Measurements from ENCODE around the gene ANGEL1. TPM values are rescaled to one million over a fixed set of nuclear protein-coding genes. Genes with fewer than 3 reads are reported as not detected.

ANGEL1 gene
- total and polyA plus RNA-seq, 4 donors: 5.2 to 15.9 (median 9.6) TPM

GRCh38 chr14:76828339-76829012, 15.8 kb upstream of the ANGEL1 start (continued):
- TF ChIP-seq GABPA (IDR thresholded peaks at IDR 0.05 in 1 of 2, conservative IDR thresholded peaks at IDR 0.05 in 1 of 2) (no peak), FOXA2 (IDR thresholded peaks at IDR 0.05) (no peak)

DNA sequence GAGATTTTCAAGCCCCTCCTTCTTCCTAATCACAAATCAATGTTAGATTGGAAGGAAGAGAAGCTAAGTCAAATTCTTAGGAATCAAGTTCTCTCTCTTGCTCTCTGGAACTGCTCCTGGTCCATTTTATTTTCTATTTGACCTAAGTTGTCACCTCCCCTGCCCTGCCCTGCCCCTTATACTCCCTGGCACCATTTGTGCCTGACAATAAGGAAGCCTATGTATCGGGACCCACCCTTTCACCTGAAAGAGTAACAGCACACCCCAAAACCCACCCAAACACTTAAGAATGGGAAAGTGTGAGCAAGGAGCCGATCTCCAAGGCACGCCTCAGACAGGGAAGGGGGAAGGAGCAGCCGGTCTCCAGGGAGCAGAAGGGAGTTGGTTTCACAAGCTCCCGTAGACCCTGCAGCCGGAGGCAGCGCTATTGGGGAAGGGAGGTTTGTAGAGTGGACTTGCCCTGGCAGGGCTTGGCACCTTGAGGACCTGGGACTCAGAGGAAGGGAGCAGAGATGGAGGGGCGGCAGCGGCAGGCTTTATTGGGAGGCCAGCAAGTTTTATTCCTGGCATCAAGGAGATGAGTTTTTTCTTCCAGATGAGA, 15.1 kb upstream of the ANGEL1 start:
- H3K9ac ChIP-seq (ENCODE audit: low read depth in 1 of 2, low read length in 2 of 2): no peak overlapping the region

More for the DNA sequence above, 15.1 kb upstream of the ANGEL1 start:
- no peak for DNase-seq (ENCODE audit: low spot score)
- H3K9me3 ChIP-seq (ENCODE audit: control insufficient read depth in 4 of 4, low read length in 3 of 4): no peaks in the 10 kb centered on the region
- H3K27ac ChIP-seq (ENCODE audit: low read depth in 1 of 2, low read length in 2 of 2): no peak overlapping the region
- H3K36me3 ChIP-seq (ENCODE audit: control insufficient read depth in 4 of 4, insufficient read depth in 3 of 4, low read depth in 1 of 4, low read length in 3 of 4): no peaks in the 10 kb centered on the region
- H3K4me3 ChIP-seq (ENCODE audit: low read depth in 1 of 3, low read length in 3 of 3): no peak overlapping the region
- H3K27me3 ChIP-seq (ENCODE audit: control insufficient read depth in 4 of 4, insufficient read depth in 4 of 4, low read length in 3 of 4): no peaks in the 10 kb centered on the region
- 86% methylated on average over 9 of the region's 9 CpGs for WGBS
- TF ChIP-seq JUND (IDR thresholded peaks at IDR 0.05) (no peak), ZBTB33 (IDR thresholded peaks at IDR 0.05) (no peak), FOXA2 (IDR thresholded peaks at IDR 0.05) (no peak), FOXA1 (IDR thresholded peaks at IDR 0.05) (no peak), RXRA (IDR thresholded peaks at IDR 0.05) (no peak), GABPA (IDR thresholded peaks at IDR 0.05 in 1 of 2, conservative IDR thresholded peaks at IDR 0.05 in 1 of 2) (no peak), TAF1 (conservative IDR thresholded peaks at IDR 0.05) (no peak), HNF4G (IDR thresholded peaks at IDR 0.05) (no peak), NR2F2 (IDR thresholded peaks at IDR 0.05) (no peak), EGR1 (IDR thresholded peaks at IDR 0.05; ENCODE audit: low read depth in 2 of 2) (no peak), HNF4A (conservative IDR thresholded peaks at IDR 0.05) (no peak), YY1 (IDR thresholded peaks at IDR 0.05) (no peak)
- TF ChIP-seq, protein P1, sequence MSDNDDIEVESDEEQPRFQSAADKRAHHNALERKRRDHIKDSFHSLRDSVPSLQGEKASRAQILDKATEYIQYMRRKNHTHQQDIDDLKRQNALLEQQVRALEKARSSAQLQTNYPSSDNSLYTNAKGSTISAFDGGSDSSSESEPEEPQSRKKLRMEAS (IDR thresholded peaks at IDR 0.05): no peak
- TF ChIP-seq, protein P2, sequence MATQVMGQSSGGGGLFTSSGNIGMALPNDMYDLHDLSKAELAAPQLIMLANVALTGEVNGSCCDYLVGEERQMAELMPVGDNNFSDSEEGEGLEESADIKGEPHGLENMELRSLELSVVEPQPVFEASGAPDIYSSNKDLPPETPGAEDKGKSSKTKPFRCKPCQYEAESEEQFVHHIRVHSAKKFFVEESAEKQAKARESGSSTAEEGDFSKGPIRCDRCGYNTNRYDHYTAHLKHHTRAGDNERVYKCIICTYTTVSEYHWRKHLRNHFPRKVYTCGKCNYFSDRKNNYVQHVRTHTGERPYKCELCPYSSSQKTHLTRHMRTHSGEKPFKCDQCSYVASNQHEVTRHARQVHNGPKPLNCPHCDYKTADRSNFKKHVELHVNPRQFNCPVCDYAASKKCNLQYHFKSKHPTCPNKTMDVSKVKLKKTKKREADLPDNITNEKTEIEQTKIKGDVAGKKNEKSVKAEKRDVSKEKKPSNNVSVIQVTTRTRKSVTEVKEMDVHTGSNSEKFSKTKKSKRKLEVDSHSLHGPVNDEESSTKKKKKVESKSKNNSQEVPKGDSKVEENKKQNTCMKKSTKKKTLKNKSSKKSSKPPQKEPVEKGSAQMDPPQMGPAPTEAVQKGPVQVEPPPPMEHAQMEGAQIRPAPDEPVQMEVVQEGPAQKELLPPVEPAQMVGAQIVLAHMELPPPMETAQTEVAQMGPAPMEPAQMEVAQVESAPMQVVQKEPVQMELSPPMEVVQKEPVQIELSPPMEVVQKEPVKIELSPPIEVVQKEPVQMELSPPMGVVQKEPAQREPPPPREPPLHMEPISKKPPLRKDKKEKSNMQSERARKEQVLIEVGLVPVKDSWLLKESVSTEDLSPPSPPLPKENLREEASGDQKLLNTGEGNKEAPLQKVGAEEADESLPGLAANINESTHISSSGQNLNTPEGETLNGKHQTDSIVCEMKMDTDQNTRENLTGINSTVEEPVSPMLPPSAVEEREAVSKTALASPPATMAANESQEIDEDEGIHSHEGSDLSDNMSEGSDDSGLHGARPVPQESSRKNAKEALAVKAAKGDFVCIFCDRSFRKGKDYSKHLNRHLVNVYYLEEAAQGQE (IDR thresholded peaks at IDR 0.05): no peak
- peaks cover 4 to 23% (median 16%) of the 10 kb centered on the region in 4 donors for H3K4me1 ChIP-seq (ENCODE audit: control insufficient read depth in 4 of 4, insufficient read depth in 4 of 4, low read length in 3 of 4)

All from liver (tissue), 9 donors.